Natural killer cell (primary cell): ENCODE results near the gene CENPM. TPM values are rescaled to one million over a fixed set of nuclear protein-coding genes. Genes with fewer than 3 reads are reported as not detected.

ENCODE experiments used
- ATAC-seq, 3 donors: fragments of 150-1000 bp in 2 of 3; fragments of 200-7000 bp in 1 of 3; cut with Tn5 transposase; 1 replicate in 1 of 3; 2 replicates in 2 of 3; pipeline ENCODE4 v1.10.0; 2021; ENCODE audit warnings: mild to moderate bottlenecking in 2 of 3, moderate library complexity in 2 of 3
- DNase-seq, 2 donors: peaks; one replicate each; pipeline versions ENCODE4 v3.0.0 to v3.0.0-alpha.2; 2013 to 2021; ENCODE audit warnings: mixed read lengths in 1 of 2
- H3K27ac ChIP-seq: one replicate; pipeline ENCODE4 v1.5.1; 2013; ENCODE audit warnings: mild to moderate bottlenecking, low read length
- H3K27me3 ChIP-seq: one replicate; pipeline ENCODE4 v1.6.1; 2013; ENCODE audit warnings: low read length; ENCODE audit not compliant: control insufficient read depth, insufficient read depth
- H3K36me3 ChIP-seq: one replicate; pipeline ENCODE4 v1.6.1; 2013; ENCODE audit warnings: low read length; ENCODE audit not compliant: control insufficient read depth, insufficient read depth
- H3K4me1 ChIP-seq: one replicate; pipeline ENCODE4 v1.6.1; 2013; ENCODE audit warnings: low read length; ENCODE audit not compliant: control insufficient read depth, insufficient read depth
- H3K4me3 ChIP-seq: one replicate; pipeline ENCODE4 v1.5.1; 2013; ENCODE audit warnings: low read length
- H3K9me3 ChIP-seq: one replicate; pipeline ENCODE4 v1.6.1; 2013; ENCODE audit warnings: low read length; ENCODE audit not compliant: control insufficient read depth, insufficient read depth
- H3K27ac Mint-ChIP-seq, 2 donors: one replicate each; pipeline ENCODE4 v1.8.0; 2022; ENCODE audit warnings: mild to moderate bottlenecking in 2 of 2, mixed read lengths in 2 of 2, moderate library complexity in 1 of 2
- H3K27me3 Mint-ChIP-seq, 2 donors: one replicate each; pipeline ENCODE4 v1.8.0; 2022; ENCODE audit warnings: low read depth in 2 of 2, mixed read lengths in 2 of 2
- H3K36me3 Mint-ChIP-seq: one replicate; pipeline ENCODE4 v1.8.0; 2022; ENCODE audit warnings: mixed read lengths
- H3K4me1 Mint-ChIP-seq, 2 donors: one replicate each; pipeline ENCODE4 v1.8.0; 2022; ENCODE audit warnings: mixed read lengths in 2 of 2
- H3K4me3 Mint-ChIP-seq: one replicate; pipeline ENCODE4 v1.8.0; 2022; ENCODE audit warnings: mild to moderate bottlenecking, moderate library complexity, mixed read lengths
- H3K9me3 Mint-ChIP-seq, 2 donors: one replicate each; pipeline ENCODE4 v1.8.0; 2022; ENCODE audit warnings: mixed read lengths in 2 of 2
- WGBS: methylation state at CpG from one replicate; pipeline ENCODE4 v1.1.7; 2013; ENCODE audit warnings: missing lambda C conversion rate; ENCODE audit not compliant: insufficient coverage; 5-methylcytosine and 5-hydroxymethylcytosine counted together
- intact Hi-C: fragments of 100-400 bp; cut with micrococcal nuclease; formaldehyde crosslinking; loops from one replicate; pipeline ENCODE4 v1.14.2; 2022
- total RNA-seq, 4 donors: library from RNA; stranded (reverse); fragments of 120-200 nt in 1 of 4; gene quantifications; one replicate each; pipeline versions ENCODE4 v1.2.3 to v1.2.4, GENCODE V29; 2013 to 2022
- TF ChIP-seq, protein P1 (sequence below): fragments of 200-600 bp; IDR thresholded peaks from one replicate; pipeline ENCODE4 v1.8.0; 2022; ENCODE audit warnings: antibody characterized with exemption

The CENPM gene
- total RNA-seq, 3 donors from 2014 or later (not counting 1 experiment from before 2014, with no cell fraction given), result 4.2 to 7.1 (median 6.1) TPM

DNA sequence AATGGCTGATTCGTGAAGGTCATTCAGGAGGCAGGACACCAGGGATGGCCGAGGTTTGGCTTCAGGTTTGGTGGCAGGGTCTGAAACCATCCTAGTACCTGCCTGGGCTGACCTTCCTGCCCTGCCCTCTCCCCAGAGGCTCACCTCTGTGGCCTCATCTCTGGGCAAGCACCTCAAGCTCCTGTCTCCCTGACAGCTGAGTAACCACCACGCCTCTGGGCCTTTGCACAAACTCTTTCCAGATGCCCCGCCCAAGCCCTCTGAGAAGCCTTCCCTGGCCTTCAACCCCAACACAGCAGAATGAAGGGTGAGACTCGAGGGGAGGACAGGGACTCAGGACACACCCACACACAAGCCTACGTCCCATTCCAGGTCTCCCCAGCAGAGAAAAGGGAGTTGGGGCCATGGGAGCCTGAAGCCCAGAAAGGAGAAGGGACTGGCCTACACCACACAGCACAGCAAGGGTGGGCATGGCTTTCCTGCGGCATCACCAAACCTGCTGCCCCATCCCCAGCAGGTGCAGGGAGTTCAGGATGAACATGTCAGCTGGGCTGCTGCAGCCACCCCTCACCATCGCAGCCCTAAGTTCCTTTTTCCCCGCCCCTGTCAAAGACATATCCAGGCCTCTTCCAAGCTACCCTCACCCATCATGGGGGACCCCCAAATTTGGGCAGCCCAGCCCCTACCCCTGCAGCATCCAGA lies 34.5 kb downstream of the CENPM start:
- Histone ChIP-seq H3K27me3 (peaks cover 54% of the 10 kb centered on the region), H3K36me3 (peaks cover 2% of the 10 kb centered on the region), H3K4me3 (no peak overlapping the region), H3K9me3 (no peaks in the 10 kb centered on the region), H3K4me1 (peaks cover 58% of the 10 kb centered on the region), H3K27ac (no peak overlapping the region)
- H3K36me3 Mint-ChIP-seq, result no peaks in the 10 kb centered on the region
- peaks cover 24 to 37% of the 10 kb centered on the region in 2 donors for H3K27me3 Mint-ChIP-seq
- TF ChIP-seq, protein P1, sequence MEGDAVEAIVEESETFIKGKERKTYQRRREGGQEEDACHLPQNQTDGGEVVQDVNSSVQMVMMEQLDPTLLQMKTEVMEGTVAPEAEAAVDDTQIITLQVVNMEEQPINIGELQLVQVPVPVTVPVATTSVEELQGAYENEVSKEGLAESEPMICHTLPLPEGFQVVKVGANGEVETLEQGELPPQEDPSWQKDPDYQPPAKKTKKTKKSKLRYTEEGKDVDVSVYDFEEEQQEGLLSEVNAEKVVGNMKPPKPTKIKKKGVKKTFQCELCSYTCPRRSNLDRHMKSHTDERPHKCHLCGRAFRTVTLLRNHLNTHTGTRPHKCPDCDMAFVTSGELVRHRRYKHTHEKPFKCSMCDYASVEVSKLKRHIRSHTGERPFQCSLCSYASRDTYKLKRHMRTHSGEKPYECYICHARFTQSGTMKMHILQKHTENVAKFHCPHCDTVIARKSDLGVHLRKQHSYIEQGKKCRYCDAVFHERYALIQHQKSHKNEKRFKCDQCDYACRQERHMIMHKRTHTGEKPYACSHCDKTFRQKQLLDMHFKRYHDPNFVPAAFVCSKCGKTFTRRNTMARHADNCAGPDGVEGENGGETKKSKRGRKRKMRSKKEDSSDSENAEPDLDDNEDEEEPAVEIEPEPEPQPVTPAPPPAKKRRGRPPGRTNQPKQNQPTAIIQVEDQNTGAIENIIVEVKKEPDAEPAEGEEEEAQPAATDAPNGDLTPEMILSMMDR, result no peak
- intact Hi-C loops, result no loop called here
- no peak overlapping the region for H3K27ac Mint-ChIP-seq
- peaks cover 12 to 40% of the 10 kb centered on the region in 2 donors for H3K4me1 Mint-ChIP-seq
- peak overlapping the region; percentile 47 for H3K4me3 Mint-ChIP-seq
- DNase-seq (no peak), ATAC-seq (no peak)
- WGBS, result 83% methylated on average over 9 of the region's 9 CpGs
- no peaks in the 10 kb centered on the region for H3K9me3 Mint-ChIP-seq

DNA sequence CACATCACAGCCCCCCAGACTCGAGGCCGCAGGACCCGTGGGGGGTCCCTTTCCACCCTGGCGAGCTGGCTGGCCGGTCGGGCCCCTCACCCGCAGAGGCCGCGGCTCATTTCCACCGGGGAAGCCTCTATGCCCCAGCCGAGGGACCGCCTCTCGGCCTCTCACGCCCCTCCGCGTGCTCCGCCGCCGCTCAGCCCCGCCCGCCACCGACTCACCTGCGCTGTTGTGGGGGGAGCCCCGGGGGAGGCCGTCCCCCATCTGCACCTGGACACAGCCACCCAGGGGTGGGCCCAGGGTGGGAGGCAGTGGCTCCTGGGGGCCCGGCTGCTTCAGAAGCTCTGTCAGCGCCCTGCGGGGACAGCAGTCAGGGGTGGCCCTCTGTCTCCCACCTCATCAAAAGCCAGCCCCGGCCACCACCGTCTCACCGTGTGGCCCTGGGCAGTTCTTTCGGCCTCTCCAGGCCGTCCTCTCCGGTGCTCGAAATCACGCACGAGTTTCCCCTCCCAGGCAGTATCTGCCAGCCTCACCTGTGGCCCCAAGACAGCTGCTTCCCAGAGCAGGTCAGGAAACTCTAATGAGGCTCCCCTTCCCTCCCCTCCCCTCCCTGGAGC lies 35.8 kb downstream of the CENPM start:
- H3K9me3 ChIP-seq, result no peaks in the 10 kb centered on the region
- H3K27me3 Mint-ChIP-seq, result peaks cover 18 to 30% of the 10 kb centered on the region in 2 donors
- peak overlapping the region; percentile 20 for H3K4me3 ChIP-seq
- no peaks in the 10 kb centered on the region for H3K36me3 Mint-ChIP-seq
- H3K9me3 Mint-ChIP-seq, result no peaks in the 10 kb centered on the region
- peaks cover 2% of the 10 kb centered on the region for H3K36me3 ChIP-seq
- WGBS, result 14% methylated on average over 37 of the region's 37 CpGs
- H3K27ac ChIP-seq, result no peak overlapping the region
- peak overlapping the region; percentile 78 for H3K4me3 Mint-ChIP-seq
- intact Hi-C loops, result no loop called here
- no peak overlapping the region for H3K27ac Mint-ChIP-seq
- H3K4me1 ChIP-seq, result peaks cover 57% of the 10 kb centered on the region
- H3K4me1 Mint-ChIP-seq, result peaks cover 12 to 42% of the 10 kb centered on the region in 2 donors
- DNase-seq (peak in 1 of 2 donors; percentile 38), ATAC-seq (peak in 1 of 3 donors; percentile 7)
- H3K27me3 ChIP-seq, result peaks cover 45% of the 10 kb centered on the region
- TF ChIP-seq, protein P1, result no peak

DNA sequence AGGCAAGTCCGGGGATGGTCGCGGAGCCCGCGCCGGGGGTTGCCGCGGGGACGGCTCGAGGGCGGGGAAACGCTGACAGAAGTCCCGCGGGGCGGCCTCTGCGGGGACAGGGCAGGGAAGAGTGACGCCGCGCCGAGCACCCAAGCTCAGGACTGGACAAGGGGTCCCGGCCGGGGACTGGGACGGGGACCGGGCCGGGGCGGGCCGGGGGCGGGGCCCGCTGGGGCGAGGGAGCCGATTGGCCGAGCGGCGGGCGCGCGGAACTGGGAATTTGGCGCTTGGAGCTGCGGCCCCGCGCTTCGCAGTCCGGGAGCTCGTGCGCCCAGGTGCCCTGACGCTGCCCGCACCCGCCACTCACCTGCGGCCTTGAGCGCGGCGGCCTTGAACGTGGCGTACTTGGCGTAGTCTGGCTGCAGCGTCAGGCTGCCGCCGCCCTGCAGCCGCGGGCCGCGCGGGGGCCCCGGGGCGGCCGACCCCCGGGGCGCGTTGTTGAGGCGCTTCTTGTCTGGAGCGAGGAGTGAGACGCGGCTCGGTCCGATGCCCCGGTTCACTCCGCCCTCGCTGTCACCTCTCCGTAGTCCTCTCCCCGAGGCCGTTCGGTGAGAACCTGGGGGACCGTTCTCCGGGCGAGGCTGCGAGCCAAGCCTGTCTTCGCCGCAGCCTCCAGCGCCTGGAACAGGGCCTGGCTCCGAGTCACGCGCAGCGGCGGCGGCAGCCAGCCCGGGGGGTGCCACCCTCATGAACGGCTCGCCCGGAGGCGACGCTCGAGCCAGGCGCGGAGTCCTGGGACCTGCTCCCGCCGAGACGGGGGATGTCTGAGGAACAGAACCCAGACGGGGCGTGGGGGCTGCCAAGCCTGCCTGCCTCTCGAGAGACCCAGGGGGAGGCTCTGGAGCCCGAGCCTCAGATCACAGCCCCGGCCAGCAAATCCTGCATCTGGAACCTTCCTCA lies 36.6 kb downstream of the CENPM start:
- 2% methylated on average over 112 of the region's 112 CpGs for WGBS
- Mint-ChIP-seq H3K4me3 (peak overlapping the region; percentile 78), H3K9me3 (no peaks in the 10 kb centered on the region), H3K36me3 (no peaks in the 10 kb centered on the region), H3K27me3 (peaks cover 12 to 24% of the 10 kb centered on the region in 2 donors), H3K27ac (no peak overlapping the region), H3K4me1 (peaks cover 12 to 39% of the 10 kb centered on the region in 2 donors)
- H3K9me3 ChIP-seq, result no peaks in the 10 kb centered on the region
- DNase-seq, result peak in 1 of 2 donors; percentile 65
- intact Hi-C loops, result no loop called here
- TF ChIP-seq, protein P1, result no peak
- peak overlapping the region; percentile 20 for H3K4me3 ChIP-seq
- H3K4me1 ChIP-seq, result peaks cover 52% of the 10 kb centered on the region
- H3K36me3 ChIP-seq, result peaks cover 3% of the 10 kb centered on the region
- H3K27me3 ChIP-seq, result peaks cover 37% of the 10 kb centered on the region
- peak; percentile 35 to 42 (median 42) for ATAC-seq
- H3K27ac ChIP-seq, result no peak overlapping the region
